OCI-LY1 (cell line): ENCODE data around the gene ADAMTSL2.

Experiments
- H2AFZ ChIP-seq: fragments of 200-600 bp; sonication (generic), shearing (Covaris generic); 2 replicates; pipeline ENCODE4 v1.6.0; 2014; ENCODE audit warnings: antibody characterized with exemption, mild to moderate bottlenecking, low read length
- H3F3A ChIP-seq: fragments of 200-600 bp; sonication (generic), shearing (Covaris generic); 2 replicates; pipeline ENCODE4 v1.6.0; 2014; ENCODE audit warnings: mild to moderate bottlenecking, antibody characterized with exemption, low read length, moderate library complexity; ENCODE audit not compliant: insufficient read depth
- H3K27ac ChIP-seq: fragments of 200-600 bp; sonication (generic); 2 replicates; pipeline ENCODE4 v1.5.1; 2014; ENCODE audit warnings: low read length, mixed run types, mild to moderate bottlenecking, low read depth; ENCODE audit not compliant: poor library complexity, severe bottlenecking
- H3K27me3 ChIP-seq: fragments of 200-600 bp; sonication (generic); 2 replicates; pipeline ENCODE4 v1.6.0; 2014; ENCODE audit warnings: antibody characterized with exemption, mild to moderate bottlenecking, low read length, moderate library complexity; ENCODE audit not compliant: insufficient read depth
- H3K36me3 ChIP-seq: fragments of 200-600 bp; sonication (generic); 2 replicates; pipeline ENCODE4 v1.6.1; 2014; ENCODE audit warnings: mild to moderate bottlenecking, antibody characterized with exemption, low read length, moderate library complexity, mixed read lengths; ENCODE audit not compliant: insufficient read depth
- H3K4me1 ChIP-seq: fragments of 200-600 bp; sonication (generic); 2 replicates; pipeline ENCODE4 v1.5.1; 2014; ENCODE audit warnings: mild to moderate bottlenecking, low read length, moderate library complexity; ENCODE audit not compliant: insufficient read depth, severe bottlenecking
- H3K4me2 ChIP-seq: fragments of 200-600 bp; sonication (generic), shearing (Covaris generic); 2 replicates; pipeline ENCODE4 v1.6.1; 2014; ENCODE audit warnings: low read length
- H3K4me3 ChIP-seq: fragments of 200-600 bp; sonication (generic); 2 replicates; pipeline ENCODE4 v1.5.1; 2014; ENCODE audit warnings: low read length, low read depth, mild to moderate bottlenecking, mixed read lengths; ENCODE audit not compliant: poor library complexity, severe bottlenecking
- H3K79me2 ChIP-seq: fragments of 200-600 bp; shearing (Covaris generic); 2 replicates; pipeline ENCODE4 v1.6.1; 2016; ENCODE audit warnings: mixed run types, low read length, mixed read lengths; ENCODE audit not compliant: insufficient read depth
- H3K9ac ChIP-seq: fragments of 200-600 bp; sonication (generic), shearing (Covaris generic); 2 replicates; pipeline ENCODE4 v1.6.1; 2014; ENCODE audit warnings: mild to moderate bottlenecking, low read length, mixed read lengths
- H3K9me2 ChIP-seq: fragments of 200-600 bp; sonication (generic), shearing (Covaris generic); 2 replicates; pipeline ENCODE4 v1.6.1; 2014; ENCODE audit warnings: low read depth, mild to moderate bottlenecking, low read length, mixed read lengths
- H3K9me3 ChIP-seq: fragments of 200-600 bp; shearing (Covaris generic); 2 replicates; pipeline ENCODE4 v1.6.1; 2014; ENCODE audit warnings: low read length, mixed read lengths
- H4K20me1 ChIP-seq: fragments of 200-600 bp; sonication (generic), shearing (Covaris generic); 2 replicates; pipeline ENCODE4 v1.6.0; 2016; ENCODE audit warnings: mild to moderate bottlenecking, low read length; ENCODE audit not compliant: insufficient read depth
- CTCF ChIP-seq: fragments of 200-600 bp; sonication (generic), shearing (Covaris generic); IDR thresholded peaks from 2 replicates; pipeline ENCODE4 v1.5.1; 2017; ENCODE audit warnings: mild to moderate bottlenecking, antibody characterized with exemption, low read length, moderate library complexity, mixed read lengths
- EZH2 ChIP-seq: fragments of 200-600 bp; sonication (generic), shearing (Covaris generic); IDR thresholded peaks from 2 replicates; pipeline ENCODE4 v1.8.0; 2017; ENCODE audit warnings: borderline replicate concordance, mixed run types, mild to moderate bottlenecking, antibody characterized with exemption, low read length, moderate library complexity, mixed read lengths

ADAMTSL2 gene

GRCh38 chr9:133508046-133508445, 26.5 kb upstream of the ADAMTSL2 start:
- Histone ChIP-seq H2AFZ (no peak overlapping the region), H3K36me3 (no peaks in the 10 kb centered on the region), H3K79me2 (no peaks in the 10 kb centered on the region), H3K4me2 (no peak overlapping the region), H3F3A (no peaks in the 10 kb centered on the region), H3K4me1 (no peaks in the 10 kb centered on the region), H3K9me2 (no peaks in the 10 kb centered on the region), H4K20me1 (no peaks in the 10 kb centered on the region), H3K4me3 (no peak overlapping the region), H3K27ac (no peak overlapping the region), H3K27me3 (peaks cover 13% of the 10 kb centered on the region; the same call in 1 of the 2 replicates), H3K9ac (no peak overlapping the region), H3K9me3 (no peaks in the 10 kb centered on the region)
- no peak for TF ChIP-seq CTCF
- TF ChIP-seq EZH2 = no peak

DNA sequence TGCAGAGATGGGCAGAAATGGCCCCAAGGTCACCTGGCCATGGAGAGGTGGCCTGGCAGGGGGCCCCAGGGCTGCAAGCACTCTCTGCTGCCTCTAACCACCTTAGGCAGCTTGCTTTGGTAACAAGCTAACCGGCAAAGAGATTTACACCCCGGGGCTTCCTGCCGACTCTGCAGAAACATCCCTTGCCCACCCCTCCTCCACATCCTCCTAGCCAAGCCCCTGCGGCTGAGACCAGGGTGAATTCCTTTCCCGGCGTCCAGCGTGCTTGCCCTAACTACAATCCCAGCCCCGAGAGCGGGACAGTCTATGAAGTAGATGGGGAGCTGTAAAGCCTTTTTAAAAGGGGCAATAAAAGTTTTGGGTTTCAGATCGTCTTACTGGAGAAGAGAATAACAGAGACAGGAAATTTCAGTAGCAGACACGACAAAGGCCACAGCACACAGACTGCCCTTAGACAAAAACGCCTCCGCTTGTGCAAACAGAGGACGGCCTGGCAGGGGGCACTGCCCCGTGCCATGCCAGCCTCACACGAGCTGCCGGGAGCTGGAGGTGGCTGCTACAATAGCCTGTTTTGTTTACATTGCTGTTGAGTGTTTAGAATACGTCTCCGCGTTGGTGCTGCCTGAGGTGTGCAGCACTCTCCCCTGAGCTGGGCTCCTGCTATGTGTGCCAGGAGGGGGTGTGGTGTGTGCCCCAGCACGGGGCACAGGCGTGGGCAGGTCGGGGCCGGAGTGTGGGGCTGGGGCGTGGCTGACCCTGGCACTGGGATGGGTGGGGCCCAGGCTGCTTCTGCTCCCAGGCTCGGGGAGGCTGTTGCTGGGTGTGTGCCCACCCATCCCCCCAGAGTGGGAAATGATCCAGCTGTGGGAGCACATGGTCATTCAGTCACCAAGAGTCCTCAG, 25.1 kb upstream of the ADAMTSL2 start:
- Histone ChIP-seq H3K9ac (no peak overlapping the region), H3K79me2 (no peaks in the 10 kb centered on the region), H3K4me2 (no peak overlapping the region), H3K9me3 (no peaks in the 10 kb centered on the region), H3K36me3 (no peaks in the 10 kb centered on the region), H3F3A (no peaks in the 10 kb centered on the region), H3K4me3 (no peak overlapping the region), H3K27me3 (peaks cover 7% of the 10 kb centered on the region; the same call in 1 of the 2 replicates), H3K4me1 (no peaks in the 10 kb centered on the region), H4K20me1 (no peaks in the 10 kb centered on the region), H3K9me2 (no peaks in the 10 kb centered on the region), H2AFZ (no peak overlapping the region), H3K27ac (no peak overlapping the region)
- no peak for TF ChIP-seq EZH2
- no peak for TF ChIP-seq CTCF

- no peak overlapping the region for H3K9ac ChIP-seq
- no peaks in the 10 kb centered on the region for H3K9me2 ChIP-seq
- H3K36me3 ChIP-seq = no peaks in the 10 kb centered on the region
- no peaks in the 10 kb centered on the region for H3K4me1 ChIP-seq
- H3K27me3 ChIP-seq = peaks cover 11% of the 10 kb centered on the region; the same call in 1 of the 2 replicates
- H3F3A ChIP-seq = no peaks in the 10 kb centered on the region
- H3K9me3 ChIP-seq = no peaks in the 10 kb centered on the region
- H3K79me2 ChIP-seq = no peaks in the 10 kb centered on the region
- no peaks in the 10 kb centered on the region for H4K20me1 ChIP-seq
- H3K4me3 ChIP-seq = no peak overlapping the region
- TF ChIP-seq EZH2 (no peak), CTCF (no peak)
- H3K27ac ChIP-seq = no peak overlapping the region
- no peak overlapping the region for H3K4me2 ChIP-seq
- no peak overlapping the region for H2AFZ ChIP-seq
Observed at GRCh38 chr9:133510926-133511505, 23.5 kb upstream of the ADAMTSL2 start.
